ENCODE measurements around the gene FMOD. TPM values are rescaled to one million over a fixed set of nuclear protein-coding genes. Genes with fewer than 3 reads are reported as not detected.

Gene FMOD
- not detected for polyA plus RNA-seq (2012; ENCODE audit: insufficient read depth, insufficient read length)

- H3K4me3 ChIP-seq (ENCODE audit: low read length) = no peak within 1 kb of the TSS
- DNase-seq (ENCODE audit: low read depth, low spot score) = no peak
Observed at GRCh38 chr1:203351037-203351625, at the start of gene FMOD. Gene FMOD (minus strand): TSS chr1:203351122. CDS start chr1:203348270, 2,852 bp downstream.

- no peak overlapping the region for H3K4me3 ChIP-seq (ENCODE audit: low read length)
- no peak for DNase-seq (ENCODE audit: low read depth, low spot score)
Observed at GRCh38 chr1:203396595-203397194, 45.8 kb upstream of the FMOD start.

GRCh38 chr1:203395751-203396150 lies 44.8 kb upstream of the FMOD start:
- H3K4me3 ChIP-seq (ENCODE audit: low read length) = no peak overlapping the region
- DNase-seq (ENCODE audit: low read depth, low spot score) = no peak

GRCh38 chr1:203390298-203390697 lies 39.4 kb upstream of the FMOD start:
- DNase-seq (ENCODE audit: low read depth, low spot score) = no peak
- no peak overlapping the region for H3K4me3 ChIP-seq (ENCODE audit: low read length)

GRCh38 chr1:203388683-203389082 lies 37.8 kb upstream of the FMOD start:
- H3K4me3 ChIP-seq (ENCODE audit: low read length) = no peak overlapping the region
- DNase-seq (ENCODE audit: low read depth, low spot score) = no peak

- no peak overlapping the region for H3K4me3 ChIP-seq (ENCODE audit: low read length)
- no peak for DNase-seq (ENCODE audit: low read depth, low spot score)
Observed at GRCh38 chr1:203382026-203382425, 31.1 kb upstream of the FMOD start.

GRCh38 chr1:203381151-203381751 lies 30.3 kb upstream of the FMOD start:
- DNase-seq (ENCODE audit: low read depth, low spot score) = no peak
- H3K4me3 ChIP-seq (ENCODE audit: low read length) = no peak overlapping the region

GRCh38 chr1:203380420-203381150 lies 29.7 kb upstream of the FMOD start:
- H3K4me3 ChIP-seq (ENCODE audit: low read length) = no peak overlapping the region
- DNase-seq (ENCODE audit: low read depth, low spot score) = no peak

GRCh38 chr1:203379825-203380224 lies 28.9 kb upstream of the FMOD start:
- H3K4me3 ChIP-seq (ENCODE audit: low read length) = no peak overlapping the region
- DNase-seq (ENCODE audit: low read depth, low spot score) = no peak

GRCh38 chr1:203378556-203379245 lies 27.8 kb upstream of the FMOD start:
- no peak for DNase-seq (ENCODE audit: low read depth, low spot score)
- H3K4me3 ChIP-seq (ENCODE audit: low read length) = no peak overlapping the region

GRCh38 chr1:203373991-203374390 lies 23.1 kb upstream of the FMOD start:
- no peak overlapping the region for H3K4me3 ChIP-seq (ENCODE audit: low read length)
- no peak for DNase-seq (ENCODE audit: low read depth, low spot score)

GRCh38 chr1:203373002-203373401 lies 22.1 kb upstream of the FMOD start:
- no peak for DNase-seq (ENCODE audit: low read depth, low spot score)
- no peak overlapping the region for H3K4me3 ChIP-seq (ENCODE audit: low read length)

GRCh38 chr1:203371288-203371687 lies 20.4 kb upstream of the FMOD start:
- no peak overlapping the region for H3K4me3 ChIP-seq (ENCODE audit: low read length)
- no peak for DNase-seq (ENCODE audit: low read depth, low spot score)

GRCh38 chr1:203369666-203370065 lies 18.7 kb upstream of the FMOD start:
- no peak overlapping the region for H3K4me3 ChIP-seq (ENCODE audit: low read length)
- no peak for DNase-seq (ENCODE audit: low read depth, low spot score)

- H3K4me3 ChIP-seq (ENCODE audit: low read length) = no peak overlapping the region
- DNase-seq (ENCODE audit: low read depth, low spot score) = no peak
Observed at GRCh38 chr1:203368624-203369451, 17.9 kb upstream of the FMOD start.

GRCh38 chr1:203367057-203367456 lies 16.1 kb upstream of the FMOD start:
- no peak for DNase-seq (ENCODE audit: low read depth, low spot score)

GRCh38 chr1:203366476-203366875 lies 15.6 kb upstream of the FMOD start:
- no peak for DNase-seq (ENCODE audit: low read depth, low spot score)
- no peak overlapping the region for H3K4me3 ChIP-seq (ENCODE audit: low read length)

More at GRCh38 chr1:203367057-203367456, 16.1 kb upstream of the FMOD start:
- no peak overlapping the region for H3K4me3 ChIP-seq (ENCODE audit: low read length)

- DNase-seq (ENCODE audit: low read depth, low spot score) = no peak
- H3K4me3 ChIP-seq (ENCODE audit: low read length) = no peak overlapping the region
Observed at GRCh38 chr1:203364806-203365205, 13.9 kb upstream of the FMOD start.

Data from Jurkat, Clone E6-1 (cell line).